Stimulated activated CD8-positive, alpha-beta memory T cell treated with anti-CD3 and anti-CD28 coated beads, Interleukin-4, amount 100 ng/mL, for 1 hour (primary cell): Measurements from ENCODE around the gene ZMYND10.

Experiments used
- DNase-seq, 2 donors: peaks; one replicate each; pipeline ENCODE4 v3.0.0-alpha.2; 2020; ENCODE audit warnings: low read depth in 2 of 2, low spot score in 1 of 2

ZMYND10 gene

GRCh38 chr3:50347187-50347813 lies 1.8 kb upstream of the ZMYND10 start:
- DNase-seq: peak in 1 of 2 donors; percentile 61

- DNase-seq: no peak
Measured at GRCh38 chr3:50345008-50345407, 524 bp downstream of the ZMYND10 start.

GRCh38 chr3:50342813-50343633 lies 2.5 kb downstream of the ZMYND10 start:
- DNase-seq: no peak

GRCh38 chr3:50341996-50342650 lies 3.4 kb downstream of the ZMYND10 start:
- no peak for DNase-seq

GRCh38 chr3:50341537-50341936 lies 4.0 kb downstream of the ZMYND10 start:
- no peak for DNase-seq

- DNase-seq: no peak
Measured at GRCh38 chr3:50340448-50341329, 4.8 kb downstream of the ZMYND10 start, which contains the start of gene RASSF1. TSS of gene RASSF1 (minus strand) at chr3:50340836. CDS start at chr3:50340805, 31 bp downstream.

GRCh38 chr3:50340147-50340447 lies 5.4 kb downstream of the ZMYND10 start:
- no peak for DNase-seq

GRCh38 chr3:50339485-50340146 lies 5.9 kb downstream of the ZMYND10 start:
- no peak for DNase-seq

GRCh38 chr3:50338965-50339364 lies 6.6 kb downstream of the ZMYND10 start:
- no peak for DNase-seq

- peak; percentile 77 to 81 for DNase-seq
Measured at GRCh38 chr3:50337175-50337861, 8.2 kb downstream of the ZMYND10 start.

- no peak for DNase-seq
Measured at GRCh38 chr3:50336452-50337174, 8.9 kb downstream of the ZMYND10 start.

- no peak for DNase-seq
Measured at GRCh38 chr3:50334339-50335075, 11.0 kb downstream of the ZMYND10 start.

- DNase-seq: no peak
Measured at GRCh38 chr3:50333744-50334328, 11.7 kb downstream of the ZMYND10 start.

GRCh38 chr3:50331364-50331907 lies 14.1 kb downstream of the ZMYND10 start:
- DNase-seq: no peak

GRCh38 chr3:50330330-50330729 lies 15.2 kb downstream of the ZMYND10 start:
- no peak for DNase-seq

- DNase-seq: peak; percentile 87 to 91
Measured at GRCh38 chr3:50327943-50328691, 17.4 kb downstream of the ZMYND10 start, which contains the start of gene TUSC2. TSS of gene TUSC2 (minus strand) at chr3:50328223. CDS start at chr3:50328099, 124 bp downstream.

- no peak for DNase-seq
Measured at GRCh38 chr3:50327129-50327528, 18.4 kb downstream of the ZMYND10 start.
